ENCODE data around the gene CACNA1D.
"Not testable (repeated sequence)": the region's sequence is repeated elsewhere in the genome, so short reads cannot be mapped to it uniquely, and the experiment has no call there.

Gene CACNA1D

GRCh38 chr3:53493963-53494791, at the start of gene CACNA1D:
Gene CACNA1D (plus strand): TSS chr3:53494611. CDS start chr3:53495167, 556 bp downstream.
- DNase-seq (ENCODE audit: low spot score), result peak; percentile 28

GRCh38 chr3:53457068-53457467, 37.3 kb upstream of the CACNA1D start:
- no peak for DNase-seq (ENCODE audit: low spot score)

- DNase-seq (ENCODE audit: low spot score), result no peak
Observed at GRCh38 chr3:53460326-53460725, 34.1 kb upstream of the CACNA1D start.

GRCh38 chr3:53464424-53464823, 30.0 kb upstream of the CACNA1D start:
- DNase-seq (ENCODE audit: low spot score), result no peak

- not testable (repeated sequence) for DNase-seq (ENCODE audit: low spot score)
Observed at GRCh38 chr3:53469758-53470157, 24.7 kb upstream of the CACNA1D start.

- DNase-seq (ENCODE audit: low spot score), result no peak
Observed at GRCh38 chr3:53473422-53473821, 21.0 kb upstream of the CACNA1D start.

GRCh38 chr3:53476372-53476771, 18.0 kb upstream of the CACNA1D start:
- DNase-seq (ENCODE audit: low spot score), result not testable (repeated sequence)

GRCh38 chr3:53477689-53478088, 16.7 kb upstream of the CACNA1D start:
- not testable (repeated sequence) for DNase-seq (ENCODE audit: low spot score)

GRCh38 chr3:53478166-53478830, 16.1 kb upstream of the CACNA1D start:
- DNase-seq (ENCODE audit: low spot score), result no peak

GRCh38 chr3:53478921-53479664, 15.3 kb upstream of the CACNA1D start:
- no peak for DNase-seq (ENCODE audit: low spot score)

- DNase-seq (ENCODE audit: low spot score), result no peak
Observed at GRCh38 chr3:53482227-53482626, 12.2 kb upstream of the CACNA1D start.

GRCh38 chr3:53483821-53484220, 10.6 kb upstream of the CACNA1D start:
- DNase-seq (ENCODE audit: low spot score), result no peak

- DNase-seq (ENCODE audit: low spot score), result no peak
Observed at GRCh38 chr3:53484984-53485383, 9.4 kb upstream of the CACNA1D start.

GRCh38 chr3:53485675-53486403, 8.6 kb upstream of the CACNA1D start:
- no peak for DNase-seq (ENCODE audit: low spot score)

GRCh38 chr3:53486961-53487654, 7.3 kb upstream of the CACNA1D start:
- DNase-seq (ENCODE audit: low spot score), result no peak

- DNase-seq (ENCODE audit: low spot score), result no peak
Observed at GRCh38 chr3:53489386-53489785, 5.0 kb upstream of the CACNA1D start.

- DNase-seq (ENCODE audit: low spot score), result no peak
Observed at GRCh38 chr3:53489787-53490458, 4.5 kb upstream of the CACNA1D start.

GRCh38 chr3:53490459-53490968, 3.9 kb upstream of the CACNA1D start:
- DNase-seq (ENCODE audit: low spot score), result no peak

- no peak for DNase-seq (ENCODE audit: low spot score)
Observed at GRCh38 chr3:53491276-53491675, 3.1 kb upstream of the CACNA1D start.

- no peak for DNase-seq (ENCODE audit: low spot score)
Observed at GRCh38 chr3:53493595-53493962, 832 bp upstream of the CACNA1D start.

GRCh38 chr3:53495146-53495519, 722 bp downstream of the CACNA1D start:
- DNase-seq (ENCODE audit: low spot score), result no peak

Measured in RKO (cell line).